ENCODE data around the gene SNUPN. TPM values are rescaled to one million over a fixed set of nuclear protein-coding genes. Genes with fewer than 3 reads are reported as not detected.
"Not testable (repeated sequence)": the region's sequence is repeated elsewhere in the genome, so short reads cannot be mapped to it uniquely, and the experiment has no call there.

Gene SNUPN
- total and polyA plus RNA-seq, 2 donors (not counting 1 experiment from before 2014, with no cell fraction given) = 32.1 to 32.7 TPM

DNA sequence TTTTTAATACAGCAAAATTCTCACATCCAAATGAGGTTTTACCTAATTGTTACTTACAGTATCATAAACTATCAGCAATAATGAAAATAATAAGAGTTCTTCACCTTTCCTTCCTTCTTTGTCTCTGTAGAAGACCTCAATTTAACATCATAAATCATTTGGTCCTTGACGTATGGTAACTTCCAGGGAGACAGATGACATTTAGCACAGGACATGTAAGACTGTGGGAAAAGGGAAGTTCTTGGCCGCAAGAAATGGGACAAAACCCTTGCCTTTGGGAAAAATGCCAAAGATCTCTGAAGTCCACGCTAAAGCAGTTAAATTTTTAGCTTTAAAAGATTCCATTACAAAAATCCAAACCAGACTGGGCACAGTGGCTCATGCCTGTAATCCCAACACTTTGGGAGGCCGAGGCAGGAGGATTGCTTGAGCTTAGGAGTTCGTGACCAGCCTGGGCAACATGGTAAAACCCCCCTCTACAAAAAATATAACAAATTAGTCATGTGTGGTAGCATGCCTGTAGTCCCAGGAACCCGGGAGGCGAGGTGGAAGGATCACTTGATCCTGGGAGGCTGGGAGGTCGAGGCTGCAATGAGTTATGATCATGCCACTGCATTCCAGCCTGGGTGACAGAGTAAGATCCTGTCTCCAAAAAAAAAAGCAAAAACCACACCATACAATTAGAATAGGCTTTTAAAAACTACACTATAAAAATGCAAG lies 55.2 kb downstream of the SNUPN start:
- no peaks in the 10 kb centered on the region for H3K27me3 ChIP-seq (ENCODE audit: control insufficient read depth, insufficient read depth, low read length)
- no peak overlapping the region for H3K27ac ChIP-seq (ENCODE audit: insufficient read depth, low read length)
- DNase-seq (ENCODE audit: low read depth in 2 of 2) = no peak

DNA sequence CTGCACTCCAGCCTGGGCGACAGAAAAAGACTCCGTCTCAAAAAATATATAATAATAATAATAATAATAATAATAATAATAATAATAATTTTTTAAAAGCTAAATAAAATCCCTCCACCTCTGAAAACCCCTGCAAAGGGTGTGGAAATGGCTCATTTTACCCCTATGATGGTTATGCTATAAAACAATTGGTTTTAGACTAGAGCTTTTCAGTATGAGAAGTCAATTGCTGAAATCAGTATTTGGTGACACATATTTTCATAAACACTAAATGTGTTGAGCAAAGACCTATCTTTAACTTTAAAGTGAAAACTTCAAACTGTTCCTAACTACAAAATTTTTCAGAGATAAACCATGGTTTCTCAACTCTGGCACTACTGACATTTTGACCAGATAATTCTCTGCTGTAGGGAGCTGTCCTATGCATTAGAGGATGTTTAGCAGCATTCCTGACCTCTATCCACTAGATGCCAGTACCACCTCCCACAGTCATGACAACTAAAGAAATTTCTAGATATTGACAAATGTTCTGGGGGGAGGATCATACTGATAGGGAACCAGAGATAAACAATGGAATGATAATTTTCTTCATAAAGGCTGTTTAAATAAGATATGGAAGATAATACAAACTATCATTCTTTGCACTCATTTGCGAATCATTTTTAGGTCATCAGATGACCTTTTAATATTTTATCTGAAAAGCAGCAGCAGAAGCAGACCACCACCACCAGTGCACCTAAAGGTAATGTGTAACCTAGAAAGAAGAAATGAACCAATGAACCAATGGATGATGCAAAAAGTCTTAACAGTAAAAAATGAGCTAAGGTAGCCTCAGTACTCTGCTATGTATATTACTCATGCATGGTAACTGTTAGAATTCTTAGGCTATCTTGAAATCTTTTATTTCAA lies 60.2 kb downstream of the SNUPN start:
- no peak overlapping the region for H3K9ac ChIP-seq (ENCODE audit: insufficient read depth, low read length)
- H3K4me2 ChIP-seq (ENCODE audit: extremely low read depth, insufficient read depth, low read length) = no peak overlapping the region
- no peaks in the 10 kb centered on the region for H3K9me3 ChIP-seq (ENCODE audit: control insufficient read depth, insufficient read depth, low read depth, low read length)
- no peaks in the 10 kb centered on the region for H3K36me3 ChIP-seq (ENCODE audit: control insufficient read depth, insufficient read depth, low read length)
- no peak overlapping the region for H3K27ac ChIP-seq (ENCODE audit: insufficient read depth, low read length)
- H3K4me3 ChIP-seq (replicated peaks in 1 of 4; ENCODE audit: control extremely low read depth in 1 of 4, insufficient read depth in 1 of 4, low read depth in 3 of 4, low read length in 4 of 4) = no peak overlapping the region
- H3K4me1 ChIP-seq (ENCODE audit: control insufficient read depth, extremely low read depth, insufficient read depth, low read length) = no peaks in the 10 kb centered on the region
- H4K20me1 ChIP-seq (ENCODE audit: control insufficient read depth, extremely low read depth, insufficient read depth, low read length) = no peaks in the 10 kb centered on the region
- peaks cover 46% of the 10 kb centered on the region for H3K79me2 ChIP-seq (ENCODE audit: control insufficient read depth, insufficient read depth, low read length)
- no peak for TF ChIP-seq EZH2 (IDR thresholded peaks at IDR 0.05; ENCODE audit: low read length, missing control alignments)
- TF ChIP-seq, protein P1, sequence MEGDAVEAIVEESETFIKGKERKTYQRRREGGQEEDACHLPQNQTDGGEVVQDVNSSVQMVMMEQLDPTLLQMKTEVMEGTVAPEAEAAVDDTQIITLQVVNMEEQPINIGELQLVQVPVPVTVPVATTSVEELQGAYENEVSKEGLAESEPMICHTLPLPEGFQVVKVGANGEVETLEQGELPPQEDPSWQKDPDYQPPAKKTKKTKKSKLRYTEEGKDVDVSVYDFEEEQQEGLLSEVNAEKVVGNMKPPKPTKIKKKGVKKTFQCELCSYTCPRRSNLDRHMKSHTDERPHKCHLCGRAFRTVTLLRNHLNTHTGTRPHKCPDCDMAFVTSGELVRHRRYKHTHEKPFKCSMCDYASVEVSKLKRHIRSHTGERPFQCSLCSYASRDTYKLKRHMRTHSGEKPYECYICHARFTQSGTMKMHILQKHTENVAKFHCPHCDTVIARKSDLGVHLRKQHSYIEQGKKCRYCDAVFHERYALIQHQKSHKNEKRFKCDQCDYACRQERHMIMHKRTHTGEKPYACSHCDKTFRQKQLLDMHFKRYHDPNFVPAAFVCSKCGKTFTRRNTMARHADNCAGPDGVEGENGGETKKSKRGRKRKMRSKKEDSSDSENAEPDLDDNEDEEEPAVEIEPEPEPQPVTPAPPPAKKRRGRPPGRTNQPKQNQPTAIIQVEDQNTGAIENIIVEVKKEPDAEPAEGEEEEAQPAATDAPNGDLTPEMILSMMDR (conservative IDR thresholded peaks at IDR 0.05 in 1 of 2, IDR thresholded peaks at IDR 0.05 in 1 of 2; ENCODE audit: low read depth in 1 of 2, low read length in 2 of 2) = no peak
- DNase-seq (ENCODE audit: low read depth in 2 of 2) = peak in 1 of 2 donors; percentile 62
- no peaks in the 10 kb centered on the region for H3K27me3 ChIP-seq (ENCODE audit: control insufficient read depth, insufficient read depth, low read length)
- no peak overlapping the region for H2AFZ ChIP-seq (ENCODE audit: low read length)

More for the DNA sequence above, 55.2 kb downstream of the SNUPN start:
- H2AFZ ChIP-seq (ENCODE audit: low read length) = no peak overlapping the region
- no peak overlapping the region for H3K9ac ChIP-seq (ENCODE audit: insufficient read depth, low read length)
- no peak overlapping the region for H3K4me2 ChIP-seq (ENCODE audit: extremely low read depth, insufficient read depth, low read length)
- no peak overlapping the region for H3K4me3 ChIP-seq (replicated peaks in 1 of 4; ENCODE audit: control extremely low read depth in 1 of 4, insufficient read depth in 1 of 4, low read depth in 3 of 4, low read length in 4 of 4)
- peaks cover 68% of the 10 kb centered on the region for H3K79me2 ChIP-seq (ENCODE audit: control insufficient read depth, insufficient read depth, low read length)
- H3K4me1 ChIP-seq (ENCODE audit: control insufficient read depth, extremely low read depth, insufficient read depth, low read length) = peaks cover 2% of the 10 kb centered on the region
- TF ChIP-seq, protein P1 (conservative IDR thresholded peaks at IDR 0.05 in 1 of 2, IDR thresholded peaks at IDR 0.05 in 1 of 2; ENCODE audit: low read depth in 1 of 2, low read length in 2 of 2) = no peak
- no peak for TF ChIP-seq EZH2 (IDR thresholded peaks at IDR 0.05; ENCODE audit: low read length, missing control alignments)
- H3K36me3 ChIP-seq (ENCODE audit: control insufficient read depth, insufficient read depth, low read length) = no peaks in the 10 kb centered on the region
- H3K9me3 ChIP-seq (ENCODE audit: control insufficient read depth, insufficient read depth, low read depth, low read length) = no peaks in the 10 kb centered on the region
- peaks cover 2% of the 10 kb centered on the region for H4K20me1 ChIP-seq (ENCODE audit: control insufficient read depth, extremely low read depth, insufficient read depth, low read length)

DNA sequence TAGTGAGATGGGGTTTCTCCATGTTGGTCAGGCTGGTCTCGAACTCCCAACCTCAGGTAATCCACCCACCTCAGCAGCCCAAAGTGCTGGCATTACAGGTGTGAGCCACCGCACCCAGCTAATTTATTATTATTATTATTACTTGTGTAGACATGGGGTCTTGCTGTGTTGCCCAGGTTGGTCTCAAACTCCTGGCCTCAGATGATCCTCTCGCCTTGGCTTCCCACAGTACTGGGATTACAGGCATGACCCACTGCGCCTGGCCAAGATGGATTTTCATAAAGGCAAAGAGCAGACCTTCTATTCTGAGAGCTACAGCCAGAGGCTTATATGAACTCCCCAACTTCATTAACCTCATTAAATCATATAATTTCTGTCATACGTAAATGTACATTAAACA lies 63.6 kb downstream of the SNUPN start:
- Histone ChIP-seq H3K27ac (ENCODE audit: insufficient read depth, low read length) (no peak overlapping the region), H3K9me3 (ENCODE audit: control insufficient read depth, insufficient read depth, low read depth, low read length) (no peaks in the 10 kb centered on the region), H4K20me1 (ENCODE audit: control insufficient read depth, extremely low read depth, insufficient read depth, low read length) (no peaks in the 10 kb centered on the region), H3K36me3 (ENCODE audit: control insufficient read depth, insufficient read depth, low read length) (no peaks in the 10 kb centered on the region), H3K4me1 (ENCODE audit: control insufficient read depth, extremely low read depth, insufficient read depth, low read length) (no peaks in the 10 kb centered on the region), H2AFZ (ENCODE audit: low read length) (no peak overlapping the region), H3K79me2 (ENCODE audit: control insufficient read depth, insufficient read depth, low read length) (peaks cover 25% of the 10 kb centered on the region), H3K4me2 (ENCODE audit: extremely low read depth, insufficient read depth, low read length) (no peak overlapping the region), H3K9ac (ENCODE audit: insufficient read depth, low read length) (no peak overlapping the region), H3K4me3 (replicated peaks in 1 of 4; ENCODE audit: control extremely low read depth in 1 of 4, insufficient read depth in 1 of 4, low read depth in 3 of 4, low read length in 4 of 4) (no peak overlapping the region), H3K27me3 (ENCODE audit: control insufficient read depth, insufficient read depth, low read length) (no peaks in the 10 kb centered on the region)
- TF ChIP-seq, protein P1 (conservative IDR thresholded peaks at IDR 0.05 in 1 of 2, IDR thresholded peaks at IDR 0.05 in 1 of 2; ENCODE audit: low read depth in 1 of 2, low read length in 2 of 2) = no peak
- no peak for DNase-seq (ENCODE audit: low read depth in 2 of 2)

DNA sequence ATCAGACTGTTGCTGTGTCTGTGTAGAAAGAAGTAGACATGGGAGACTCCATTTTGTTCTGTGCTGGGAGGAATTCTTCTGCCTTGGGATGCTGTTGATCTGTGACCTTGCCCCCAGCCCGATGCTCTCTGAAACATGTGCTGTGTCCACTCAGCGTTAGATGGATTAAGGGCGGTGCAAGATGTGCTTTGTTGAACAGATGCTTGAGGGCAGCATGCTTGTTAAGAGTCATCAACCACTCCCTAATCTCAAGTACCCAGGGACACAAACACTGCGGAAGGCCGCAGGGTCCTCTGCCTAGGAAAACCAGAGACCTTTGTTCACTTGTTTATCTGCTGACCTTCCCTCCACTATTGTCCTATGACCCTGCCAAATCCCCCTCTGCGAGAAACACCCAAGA lies 66.2 kb downstream of the SNUPN start:
- H4K20me1 ChIP-seq (ENCODE audit: control insufficient read depth, extremely low read depth, insufficient read depth, low read length); H3K4me1 ChIP-seq (ENCODE audit: control insufficient read depth, extremely low read depth, insufficient read depth, low read length): not testable (repeated sequence)
- H3K79me2 ChIP-seq (ENCODE audit: control insufficient read depth, insufficient read depth, low read length) = peaks cover 21% of the 10 kb centered on the region

More for the DNA sequence above, 66.2 kb downstream of the SNUPN start:
- H3K36me3 ChIP-seq (ENCODE audit: control insufficient read depth, insufficient read depth, low read length); H3K4me3 ChIP-seq (replicated peaks in 1 of 4; ENCODE audit: control extremely low read depth in 1 of 4, insufficient read depth in 1 of 4, low read depth in 3 of 4, low read length in 4 of 4); H3K27ac ChIP-seq (ENCODE audit: insufficient read depth, low read length); H3K9ac ChIP-seq (ENCODE audit: insufficient read depth, low read length); H2AFZ ChIP-seq (ENCODE audit: low read length); H3K9me3 ChIP-seq (ENCODE audit: control insufficient read depth, insufficient read depth, low read depth, low read length); H3K4me2 ChIP-seq (ENCODE audit: extremely low read depth, insufficient read depth, low read length); H3K27me3 ChIP-seq (ENCODE audit: control insufficient read depth, insufficient read depth, low read length): not testable (repeated sequence)
- DNase-seq (ENCODE audit: low read depth in 2 of 2) = peak in 1 of 2 donors; percentile 20
